ENCODE data around the gene ERI3. TPM values are rescaled to one million over a fixed set of nuclear protein-coding genes. Genes with fewer than 3 reads are reported as not detected.

Gene ERI3
- total RNA-seq, 2 experiments from 2014 or later, result 35.7 to 37.0 TPM

- intact Hi-C loops (cut with micrococcal nuclease), result no loop called here
- Mint-ChIP-seq H3K4me1 (ENCODE audit: low read depth) (no peaks in the 10 kb centered on the region), H3K9me3 (no peaks in the 10 kb centered on the region), H3K27me3 (no peaks in the 10 kb centered on the region), H3K4me3 (no peak overlapping the region), H3K27ac (no peak overlapping the region), H3K36me3 (no peaks in the 10 kb centered on the region)
- CTCF ChIA-PET, result interaction anchor here (1.5 to 1.6 kb wide), 2 partner anchors 9 to 110 kb away, joined by 4 to 6 read pairs; no protein-coding TSS in a partner anchor
- DNase-seq, result no peak
- POLR2A ChIA-PET, result no interaction called here
These were observed 28.1 kb downstream of the ERI3 start for GRCh38 chr1:44326821-44327465.

GRCh38 chr1:44326024-44326701 is 28.9 kb downstream of the ERI3 start:
- no peaks in the 10 kb centered on the region for H3K36me3 Mint-ChIP-seq
- intact Hi-C loops (cut with micrococcal nuclease), result no loop called here
- CTCF ChIA-PET, result interaction anchor here (1.5 kb wide), 1 partner anchor 109 kb away, joined by 4 read pairs; no protein-coding TSS in a partner anchor
- no peaks in the 10 kb centered on the region for H3K27me3 Mint-ChIP-seq
- no peak overlapping the region for H3K27ac Mint-ChIP-seq
- POLR2A ChIA-PET, result no interaction called here
- H3K4me1 Mint-ChIP-seq (ENCODE audit: low read depth), result no peaks in the 10 kb centered on the region
- no peak for DNase-seq
- no peak overlapping the region for H3K4me3 Mint-ChIP-seq
- H3K9me3 Mint-ChIP-seq, result no peaks in the 10 kb centered on the region

GRCh38 chr1:44323947-44324346 is 31.1 kb downstream of the ERI3 start:
- H3K27ac Mint-ChIP-seq, result no peak overlapping the region
- POLR2A ChIA-PET, result no interaction called here
- H3K9me3 Mint-ChIP-seq, result no peaks in the 10 kb centered on the region
- CTCF ChIA-PET, result interaction anchor here (0.6 kb wide), 1 partner anchor 58 kb away, joined by 3 read pairs; no protein-coding TSS in a partner anchor
- no peak for DNase-seq
- intact Hi-C loops (cut with micrococcal nuclease), result no loop called here
- no peaks in the 10 kb centered on the region for H3K36me3 Mint-ChIP-seq
- H3K27me3 Mint-ChIP-seq, result no peaks in the 10 kb centered on the region
- no peak overlapping the region for H3K4me3 Mint-ChIP-seq
- H3K4me1 Mint-ChIP-seq (ENCODE audit: low read depth), result no peaks in the 10 kb centered on the region

- DNase-seq, result no peak
- Mint-ChIP-seq H3K27ac (no peak overlapping the region), H3K27me3 (no peaks in the 10 kb centered on the region), H3K9me3 (no peaks in the 10 kb centered on the region), H3K4me3 (no peak overlapping the region), H3K36me3 (peaks cover 6% of the 10 kb centered on the region), H3K4me1 (ENCODE audit: low read depth) (no peaks in the 10 kb centered on the region)
- ChIA-PET CTCF (interaction anchor here (1.5 kb wide), 1 partner anchor 105 kb away, joined by 5 read pairs; no protein-coding TSS in a partner anchor), POLR2A (no interaction called here)
- intact Hi-C loops (cut with micrococcal nuclease), result no loop called here
These were observed 32.7 kb downstream of the ERI3 start for GRCh38 chr1:44322367-44322766.

GRCh38 chr1:44321466-44321865 is 33.6 kb downstream of the ERI3 start:
- intact Hi-C loops (cut with micrococcal nuclease), result no loop called here
- ChIA-PET POLR2A (no interaction called here), CTCF (interaction anchor here (0.7 to 1.5 kb wide), 2 partner anchors 16 to 104 kb away, joined by 3 to 5 read pairs; no protein-coding TSS in a partner anchor)
- Mint-ChIP-seq H3K4me3 (no peak overlapping the region), H3K9me3 (no peaks in the 10 kb centered on the region), H3K27me3 (no peaks in the 10 kb centered on the region), H3K4me1 (ENCODE audit: low read depth) (no peaks in the 10 kb centered on the region), H3K36me3 (peaks cover 14% of the 10 kb centered on the region), H3K27ac (no peak overlapping the region)
- DNase-seq, result no peak

- Mint-ChIP-seq H3K4me3 (no peak overlapping the region), H3K4me1 (ENCODE audit: low read depth) (no peaks in the 10 kb centered on the region), H3K27me3 (no peaks in the 10 kb centered on the region), H3K36me3 (peaks cover 15% of the 10 kb centered on the region), H3K9me3 (no peaks in the 10 kb centered on the region), H3K27ac (no peak overlapping the region)
- CTCF ChIA-PET, result interaction anchor here (0.8 to 3.8 kb wide), 18 partner anchors 10 to 276 kb away, joined by 3 to 52 read pairs (median 4); partner anchors contain the start of gene DMAP1
- POLR2A ChIA-PET, result no interaction called here
- peak; percentile 44 for DNase-seq
- intact Hi-C loops (cut with micrococcal nuclease), result loop anchor here (1.0 kb wide), 1 partner anchor 101 kb away; no protein-coding TSS in a partner anchor
These were observed 36.7 kb downstream of the ERI3 start for GRCh38 chr1:44318097-44319088.

- H3K36me3 Mint-ChIP-seq, result peaks cover 18% of the 10 kb centered on the region
- no peaks in the 10 kb centered on the region for H3K9me3 Mint-ChIP-seq
- no peak overlapping the region for H3K4me3 Mint-ChIP-seq
- H3K27me3 Mint-ChIP-seq, result no peaks in the 10 kb centered on the region
- DNase-seq, result no peak
- CTCF ChIA-PET, result interaction anchor here (0.7 to 1.4 kb wide), 3 partner anchors 99 to 279 kb away, joined by 3 to 5 read pairs (median 4); no protein-coding TSS in a partner anchor
- H3K27ac Mint-ChIP-seq, result no peak overlapping the region
- POLR2A ChIA-PET, result no interaction called here
- intact Hi-C loops (cut with micrococcal nuclease), result no loop called here
- H3K4me1 Mint-ChIP-seq (ENCODE audit: low read depth), result no peaks in the 10 kb centered on the region
These were observed 38.8 kb downstream of the ERI3 start for GRCh38 chr1:44316231-44316759.

GRCh38 chr1:44315521-44315920 is 39.5 kb downstream of the ERI3 start:
- intact Hi-C loops (cut with micrococcal nuclease), result no loop called here
- Mint-ChIP-seq H3K9me3 (no peaks in the 10 kb centered on the region), H3K27ac (no peak overlapping the region), H3K4me3 (no peak overlapping the region), H3K4me1 (ENCODE audit: low read depth) (no peaks in the 10 kb centered on the region), H3K27me3 (no peaks in the 10 kb centered on the region), H3K36me3 (peaks cover 18% of the 10 kb centered on the region)
- ChIA-PET CTCF (interaction anchor here (1.0 to 1.6 kb wide), 4 partner anchors 63 to 280 kb away, joined by 3 to 4 read pairs (median 4); no protein-coding TSS in a partner anchor), POLR2A (no interaction called here)
- no peak for DNase-seq

GRCh38 chr1:44314452-44314851 is 40.6 kb downstream of the ERI3 start:
- intact Hi-C loops (cut with micrococcal nuclease), result no loop called here
- Mint-ChIP-seq H3K4me3 (no peak overlapping the region), H3K27ac (no peak overlapping the region), H3K36me3 (peaks cover 21% of the 10 kb centered on the region), H3K9me3 (no peaks in the 10 kb centered on the region), H3K4me1 (ENCODE audit: low read depth) (no peaks in the 10 kb centered on the region), H3K27me3 (no peaks in the 10 kb centered on the region)
- no peak for DNase-seq
- POLR2A ChIA-PET, result no interaction called here
- CTCF ChIA-PET, result interaction anchor here (1.1 to 1.6 kb wide), 3 partner anchors 74 to 97 kb away, joined by 3 to 4 read pairs (median 3); no protein-coding TSS in a partner anchor

GRCh38 chr1:44313265-44313918 is 41.7 kb downstream of the ERI3 start:
- Mint-ChIP-seq H3K27ac (no peak overlapping the region), H3K4me3 (no peak overlapping the region), H3K27me3 (no peaks in the 10 kb centered on the region), H3K36me3 (peaks cover 24% of the 10 kb centered on the region), H3K4me1 (ENCODE audit: low read depth) (no peaks in the 10 kb centered on the region), H3K9me3 (no peaks in the 10 kb centered on the region)
- CTCF ChIA-PET, result interaction anchor here (1.1 kb wide), 1 partner anchor 73 kb away, joined by 3 read pairs; no protein-coding TSS in a partner anchor
- intact Hi-C loops (cut with micrococcal nuclease), result no loop called here
- no peak for DNase-seq
- POLR2A ChIA-PET, result no interaction called here

GRCh38 chr1:44312399-44313196 is 42.5 kb downstream of the ERI3 start:
- DNase-seq, result no peak
- no peaks in the 10 kb centered on the region for H3K4me1 Mint-ChIP-seq (ENCODE audit: low read depth)
- H3K27ac Mint-ChIP-seq, result no peak overlapping the region
- H3K36me3 Mint-ChIP-seq, result peaks cover 24% of the 10 kb centered on the region
- ChIA-PET CTCF (no interaction called here), POLR2A (no interaction called here)
- no peak overlapping the region for H3K4me3 Mint-ChIP-seq
- intact Hi-C loops (cut with micrococcal nuclease), result no loop called here
- H3K9me3 Mint-ChIP-seq, result no peaks in the 10 kb centered on the region
- H3K27me3 Mint-ChIP-seq, result no peaks in the 10 kb centered on the region
